Suppressor macrophage treated with lipopolysaccharide for 1 hour (primary cell): ENCODE data around the gene SYTL5.
A peak's percentile ranks its signal among the peaks of the same experiment; 100 is the strongest.

Experiments
- DNase-seq, 3 donors: peaks; one replicate each; pipeline ENCODE4 v3.0.0-alpha.2; 2020 to 2022

The SYTL5 gene

GRCh38 chrX:38151441-38151840 is 145.1 kb downstream of the SYTL5 start:
- DNase-seq, result no peak

GRCh38 chrX:38154340-38154739 is 148.0 kb downstream of the SYTL5 start:
- DNase-seq, result no peak

- DNase-seq, result no peak
Measured at GRCh38 chrX:38154818-38155217, 148.5 kb downstream of the SYTL5 start.

GRCh38 chrX:38156838-38157237 is 150.5 kb downstream of the SYTL5 start:
- DNase-seq, result no peak

- DNase-seq, result no peak
Measured at GRCh38 chrX:38163193-38163592, 156.8 kb downstream of the SYTL5 start.

- no peak for DNase-seq
Measured at GRCh38 chrX:38165023-38165422, 158.7 kb downstream of the SYTL5 start.

- DNase-seq, result peak; percentile 52 to 61 (median 58)
Measured at GRCh38 chrX:38166478-38167083, 160.2 kb downstream of the SYTL5 start.

- no peak for DNase-seq
Measured at GRCh38 chrX:38170556-38170955, 164.2 kb downstream of the SYTL5 start.

GRCh38 chrX:38172596-38172995 is 166.2 kb downstream of the SYTL5 start:
- no peak for DNase-seq

GRCh38 chrX:38175139-38175538 is 168.8 kb downstream of the SYTL5 start:
- no peak for DNase-seq

- DNase-seq, result no peak
Measured at GRCh38 chrX:38178396-38178795, 172.0 kb downstream of the SYTL5 start.
